Bronchus fibroblast of lung (primary cell): ENCODE measurements around the gene MLIP. TPM values are rescaled to one million over a fixed set of nuclear protein-coding genes. Genes with fewer than 3 reads are reported as not detected.

Experiments
- total RNA-seq: library from RNA; depleted of rRNA; stranded (reverse); fragments of >200 nt; gene quantifications from 2 replicates; pipeline ENCODE4 v1.2.3, GENCODE V29; 2015

Gene MLIP, protein sequence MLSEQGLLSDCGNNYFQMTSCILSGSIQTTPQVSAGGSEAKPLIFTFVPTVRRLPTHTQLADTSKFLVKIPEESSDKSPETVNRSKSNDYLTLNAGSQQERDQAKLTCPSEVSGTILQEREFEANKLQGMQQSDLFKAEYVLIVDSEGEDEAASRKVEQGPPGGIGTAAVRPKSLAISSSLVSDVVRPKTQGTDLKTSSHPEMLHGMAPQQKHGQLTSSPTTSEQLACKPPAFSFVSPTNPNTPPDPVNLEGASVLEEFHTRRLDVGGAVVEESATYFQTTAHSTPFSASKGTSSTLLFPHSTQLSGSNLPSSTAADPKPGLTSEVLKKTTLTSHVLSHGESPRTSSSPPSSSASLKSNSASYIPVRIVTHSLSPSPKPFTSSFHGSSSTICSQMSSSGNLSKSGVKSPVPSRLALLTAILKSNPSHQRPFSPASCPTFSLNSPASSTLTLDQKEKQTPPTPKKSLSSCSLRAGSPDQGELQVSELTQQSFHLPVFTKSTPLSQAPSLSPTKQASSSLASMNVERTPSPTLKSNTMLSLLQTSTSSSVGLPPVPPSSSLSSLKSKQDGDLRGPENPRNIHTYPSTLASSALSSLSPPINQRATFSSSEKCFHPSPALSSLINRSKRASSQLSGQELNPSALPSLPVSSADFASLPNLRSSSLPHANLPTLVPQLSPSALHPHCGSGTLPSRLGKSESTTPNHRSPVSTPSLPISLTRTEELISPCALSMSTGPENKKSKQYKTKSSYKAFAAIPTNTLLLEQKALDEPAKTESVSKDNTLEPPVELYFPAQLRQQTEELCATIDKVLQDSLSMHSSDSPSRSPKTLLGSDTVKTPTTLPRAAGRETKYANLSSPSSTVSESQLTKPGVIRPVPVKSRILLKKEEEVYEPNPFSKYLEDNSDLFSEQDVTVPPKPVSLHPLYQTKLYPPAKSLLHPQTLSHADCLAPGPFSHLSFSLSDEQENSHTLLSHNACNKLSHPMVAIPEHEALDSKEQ
- 0.59 TPM in 1 of 2 replicates, not detected in the other for total RNA-seq

DNA sequence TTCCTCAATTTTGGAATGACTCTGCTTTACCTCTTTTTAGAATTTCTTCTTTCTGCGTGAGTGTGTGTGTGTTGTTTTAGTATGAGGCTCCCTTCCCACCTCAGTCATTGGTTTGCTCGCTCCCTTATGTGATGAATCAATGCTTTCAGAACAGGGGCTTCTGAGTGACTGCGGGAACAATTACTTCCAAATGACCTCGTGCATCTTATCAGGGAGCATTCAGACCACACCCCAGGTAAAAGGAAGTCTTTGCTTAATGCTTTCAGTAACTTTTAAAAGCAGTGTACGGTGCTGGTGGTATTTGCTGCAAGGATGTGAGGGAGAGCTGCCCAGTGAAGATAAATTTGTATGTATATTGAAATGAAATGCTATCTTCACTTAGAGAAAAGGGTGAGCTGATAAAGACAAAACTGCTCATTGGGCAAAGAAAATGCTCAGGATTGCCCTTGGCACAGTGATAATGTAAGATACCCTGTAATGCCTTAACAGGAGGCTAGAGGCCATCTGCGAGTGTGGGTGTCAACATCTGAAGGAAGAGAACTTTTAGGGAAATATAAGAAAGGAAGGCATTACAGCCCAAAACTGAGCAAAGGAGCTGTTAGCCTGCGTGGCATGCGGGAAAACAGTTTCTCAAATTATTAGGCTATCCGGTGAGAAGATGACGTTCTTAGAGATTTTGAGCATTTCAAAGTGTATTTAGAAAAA lies at the start of gene MLIP:
Gene MLIP (plus strand): TSS at position 103 of the 705 bp plus-strand sequence. CDS start 37 bp downstream, at position 140.

DNA sequence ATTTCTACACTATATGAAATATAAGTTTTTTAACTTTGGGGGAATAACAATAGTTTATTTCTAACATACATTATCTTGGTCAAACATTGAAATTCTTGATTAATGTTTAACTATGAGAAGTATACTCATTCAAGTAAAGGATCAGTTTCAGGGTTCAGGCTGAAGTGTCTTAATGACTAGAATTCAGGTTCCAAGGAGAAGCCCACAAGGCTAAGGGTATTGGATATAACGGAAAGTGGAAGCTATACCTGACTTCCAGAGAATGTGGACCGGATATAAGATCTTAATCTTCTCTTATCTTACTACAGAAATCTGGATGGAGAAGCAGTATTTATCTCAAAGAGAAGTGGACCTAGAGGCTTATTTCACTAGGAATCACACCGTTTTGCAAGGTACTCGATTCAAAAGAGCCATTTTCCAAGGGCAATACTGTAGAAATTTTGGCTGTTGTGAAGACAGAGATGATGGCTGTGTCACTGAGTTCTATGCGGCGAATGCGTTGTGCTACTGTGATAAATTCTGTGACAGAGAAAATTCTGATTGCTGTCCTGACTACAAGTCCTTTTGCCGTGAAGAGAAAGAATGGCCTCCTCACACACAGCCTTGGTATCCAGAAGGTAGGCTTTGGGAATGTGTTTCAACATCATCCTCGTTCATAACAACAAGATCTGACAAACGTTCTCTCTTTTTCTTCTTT lies 197.2 kb downstream of the MLIP start, which contains the start of gene TINAG:
Gene TINAG (plus strand): TSS at position 153 of the 697 bp plus-strand sequence. CDS start 110 bp downstream, at position 263.

Other genes starting within 250 kb of the MLIP start
- gene TINAG, start 197.0 kb downstream of the MLIP start, total RNA-seq: not detected in 2 replicates